HCT116 (cell line): ENCODE measurements around the gene SPACA1. TPM values are rescaled to one million over a fixed set of nuclear protein-coding genes. Genes with fewer than 3 reads are reported as not detected.

Source experiments
- total RNA-seq: library from RNA; stranded (reverse); gene quantifications from one replicate; pipeline ENCODE4 v1.2.1, GENCODE V29; 2021; ENCODE audit not compliant: unreplicated experiment

The SPACA1 gene
- total RNA-seq, 1 experiment from 2014 or later = not detected

Other genes with a start within 250 kb of the SPACA1 start
- not detected for gene CNR1, start 118.5 kb downstream of the SPACA1 start, total RNA-seq